GM19025 (cell line): ENCODE measurements around the gene PPM1M.

Experiments
- ATAC-seq: cut with Tn5 transposase; IDR thresholded peaks from one replicate; pipeline ENCODE4 v1.9.1; 2021; ENCODE audit warnings: mild to moderate bottlenecking, low read depth, moderate library complexity; ENCODE audit not compliant: unreplicated experiment

Gene PPM1M

DNA sequence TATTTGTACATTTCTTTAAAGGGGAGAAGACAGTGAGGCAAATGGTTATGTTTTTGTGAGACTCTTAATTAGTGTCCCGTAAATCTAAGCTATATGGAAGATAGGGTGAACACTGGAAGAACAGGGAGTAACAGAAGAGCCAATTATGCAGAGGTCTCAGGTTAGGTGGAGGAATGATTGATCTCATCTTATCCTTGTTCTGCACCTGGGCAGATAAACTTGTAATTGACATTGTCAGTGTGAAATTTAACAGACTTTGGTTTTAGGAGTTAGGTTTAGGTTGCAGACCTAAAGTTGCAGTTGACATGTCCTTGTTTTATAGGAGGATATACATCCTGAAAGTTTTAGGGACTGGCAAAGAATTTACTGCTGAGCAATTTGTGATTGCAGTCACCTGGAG is 3.5 kb upstream of the PPM1M start:
- ATAC-seq = no peak

DNA sequence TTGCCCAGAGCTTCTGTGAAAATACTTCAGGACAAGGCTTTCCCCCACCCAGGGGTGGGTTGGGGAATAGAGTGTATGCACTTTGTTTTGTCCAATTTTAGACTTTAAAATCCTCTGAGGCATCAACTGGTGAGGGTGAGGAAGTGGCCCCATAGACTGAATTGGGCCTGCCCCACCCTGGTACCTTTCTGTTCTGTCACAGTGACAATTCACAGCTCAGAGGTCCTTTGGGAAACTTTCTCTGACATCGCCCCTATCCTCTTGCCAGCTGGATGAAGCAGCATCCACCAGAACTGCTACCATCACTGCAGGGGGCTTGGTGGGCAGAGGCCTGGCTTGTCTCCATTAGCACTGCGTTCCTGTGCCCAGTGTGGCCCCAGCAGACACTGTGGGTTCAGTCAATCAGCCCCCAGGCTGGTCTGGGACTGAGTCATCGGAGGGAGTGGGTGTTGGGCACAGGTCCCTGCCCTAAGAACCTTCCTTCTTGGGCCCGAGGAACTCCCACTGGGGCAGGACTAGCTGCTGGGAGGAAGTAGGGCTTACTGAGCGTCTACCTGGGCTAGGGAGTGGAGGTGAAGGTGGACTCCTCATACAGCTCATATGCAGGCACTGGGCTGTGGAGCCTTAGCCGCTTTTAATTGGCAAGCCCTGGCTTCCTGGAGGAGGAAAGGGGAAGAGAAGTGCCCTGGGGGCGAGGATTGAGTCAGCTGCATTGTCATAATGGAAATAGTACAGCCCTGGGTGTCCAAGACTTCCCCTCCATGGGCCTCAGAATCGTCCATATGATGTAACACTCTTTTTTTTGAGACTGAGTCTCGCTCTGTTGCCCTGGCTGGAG is 1.5 kb upstream of the PPM1M start:
- ATAC-seq = no peak

DNA sequence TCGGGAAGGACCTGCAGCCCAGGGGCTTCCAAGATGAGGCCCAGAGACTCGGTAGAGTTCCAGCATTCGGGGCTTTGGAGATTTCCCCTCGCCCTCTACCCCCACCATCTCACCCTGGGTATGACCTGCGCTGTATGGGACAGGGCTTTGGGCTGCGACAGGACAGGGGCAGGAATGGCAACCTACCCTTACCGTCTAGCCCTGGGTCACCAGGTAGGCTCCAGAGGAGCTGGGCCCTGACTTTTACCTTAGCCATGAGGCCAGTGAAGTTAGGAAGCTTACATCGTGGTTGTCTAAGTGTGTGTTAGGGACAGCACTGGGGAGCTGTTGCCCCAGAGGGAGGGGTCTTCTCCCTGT is 683 bp downstream of the PPM1M start:
- no peak for ATAC-seq

DNA sequence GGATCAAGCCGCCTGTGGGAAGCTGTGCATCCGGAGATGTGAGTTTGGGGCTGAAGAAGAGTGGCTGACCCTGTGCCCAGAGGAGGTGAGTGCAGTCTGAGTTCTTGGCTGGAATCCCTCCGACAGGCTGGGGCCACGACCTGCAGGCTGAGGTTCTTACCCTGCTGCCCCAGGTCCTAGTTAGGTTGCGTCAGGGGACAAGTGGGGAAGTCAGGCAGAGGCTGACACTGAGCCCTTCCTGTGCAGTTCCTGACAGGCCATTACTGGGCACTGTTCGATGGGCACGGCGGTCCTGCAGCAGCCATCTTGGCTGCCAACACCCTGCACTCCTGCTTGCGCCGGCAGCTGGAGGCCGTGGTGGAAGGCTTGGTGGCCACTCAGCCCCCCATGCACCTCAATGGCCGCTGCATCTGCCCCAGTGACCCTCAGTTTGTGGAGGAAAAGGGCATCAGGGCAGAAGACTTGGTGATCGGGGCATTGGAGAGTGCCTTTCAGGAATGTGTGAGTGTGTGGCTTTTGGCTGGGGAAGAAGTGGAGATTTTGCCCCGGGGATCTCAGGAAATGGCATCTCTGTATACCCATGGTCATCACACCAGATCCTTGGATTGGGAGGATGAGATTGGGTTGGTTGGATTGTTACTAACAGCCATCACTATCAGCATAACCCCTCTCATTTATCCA is 1.3 kb downstream of the PPM1M start:
- ATAC-seq = no peak

DNA sequence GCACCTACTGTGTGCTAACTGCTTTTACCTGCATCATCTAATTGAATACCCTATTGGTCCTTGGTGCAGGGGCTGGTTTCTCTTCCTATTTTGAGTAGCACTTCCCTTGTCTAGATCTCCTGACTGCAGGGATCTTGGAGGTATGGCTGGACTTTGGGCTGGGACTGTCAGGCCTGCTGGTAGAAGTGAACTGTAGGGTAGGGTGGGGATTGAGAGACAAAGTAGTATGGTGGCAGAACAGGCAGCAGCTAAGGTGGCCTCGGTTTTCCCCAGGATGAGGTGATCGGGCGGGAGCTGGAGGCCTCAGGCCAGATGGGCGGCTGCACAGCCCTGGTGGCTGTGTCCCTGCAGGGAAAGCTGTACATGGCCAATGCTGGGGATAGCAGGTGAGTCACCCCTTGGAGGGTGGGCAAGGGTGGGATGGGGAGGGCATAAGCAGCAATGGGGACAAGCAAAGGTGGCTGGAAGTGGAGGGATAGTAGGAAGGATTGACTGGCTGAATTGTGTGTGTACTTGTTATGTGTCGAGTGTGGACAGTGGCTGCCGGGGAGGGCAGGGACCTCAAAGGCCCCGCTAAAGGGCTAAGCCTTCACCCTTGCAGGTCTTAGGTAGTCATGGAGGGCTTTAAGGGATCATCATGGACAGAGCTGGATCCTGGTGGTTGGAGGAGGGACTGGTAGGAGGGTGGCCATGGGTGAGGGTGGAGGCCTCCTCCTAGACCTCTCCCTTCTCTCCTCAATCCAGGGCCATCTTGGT is 2.0 kb downstream of the PPM1M start:
- ATAC-seq = no peak

DNA sequence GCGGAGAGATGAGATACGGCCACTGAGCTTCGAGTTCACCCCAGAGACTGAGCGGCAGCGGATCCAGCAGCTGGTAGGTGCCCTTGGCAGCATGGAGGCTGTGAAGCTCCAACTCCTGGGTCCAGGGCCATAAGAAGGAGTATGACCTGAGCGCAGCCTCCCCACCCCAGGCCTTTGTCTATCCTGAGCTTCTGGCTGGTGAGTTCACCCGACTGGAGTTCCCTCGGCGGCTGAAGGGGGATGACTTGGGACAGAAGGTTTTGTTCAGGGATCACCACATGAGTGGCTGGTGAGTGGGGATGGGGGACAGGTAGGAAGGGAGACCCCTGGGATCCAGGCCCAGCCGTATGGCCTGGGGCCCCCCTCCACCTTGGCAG is 2.6 kb downstream of the PPM1M start:
- no peak for ATAC-seq

DNA sequence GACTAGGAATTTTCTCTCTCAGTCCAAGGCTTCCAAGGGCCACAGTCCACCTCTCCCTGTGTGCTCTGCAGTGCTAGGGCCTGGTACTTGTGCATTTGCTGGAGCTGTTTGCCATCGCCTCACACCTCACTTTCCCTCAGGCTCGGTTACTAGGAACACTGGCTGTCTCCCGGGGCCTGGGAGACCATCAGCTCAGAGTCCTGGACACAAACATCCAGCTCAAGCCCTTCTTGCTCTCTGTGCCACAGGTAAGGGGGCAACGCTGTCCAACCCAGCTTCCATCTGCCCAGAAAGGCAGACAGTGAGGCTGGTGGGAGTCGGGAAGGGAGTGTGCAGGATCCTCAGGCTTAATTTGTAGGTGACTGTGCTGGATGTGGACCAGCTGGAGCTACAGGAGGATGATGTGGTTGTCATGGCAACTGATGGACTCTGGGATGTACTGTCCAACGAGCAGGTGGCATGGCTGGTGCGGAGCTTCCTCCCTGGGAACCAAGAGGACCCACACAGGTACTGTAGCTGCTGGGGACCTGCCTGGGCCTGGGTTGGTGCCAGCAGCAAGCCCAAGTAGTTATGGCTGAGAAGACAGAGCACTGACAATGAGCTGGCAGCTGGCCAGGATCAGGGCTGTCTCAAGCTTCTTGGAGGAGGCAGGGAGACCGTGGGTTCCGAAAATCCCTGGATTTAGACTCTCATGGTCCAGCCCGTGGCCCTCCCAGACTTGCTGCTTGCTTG is 3.4 kb downstream of the PPM1M start:
- no peak for ATAC-seq

DNA sequence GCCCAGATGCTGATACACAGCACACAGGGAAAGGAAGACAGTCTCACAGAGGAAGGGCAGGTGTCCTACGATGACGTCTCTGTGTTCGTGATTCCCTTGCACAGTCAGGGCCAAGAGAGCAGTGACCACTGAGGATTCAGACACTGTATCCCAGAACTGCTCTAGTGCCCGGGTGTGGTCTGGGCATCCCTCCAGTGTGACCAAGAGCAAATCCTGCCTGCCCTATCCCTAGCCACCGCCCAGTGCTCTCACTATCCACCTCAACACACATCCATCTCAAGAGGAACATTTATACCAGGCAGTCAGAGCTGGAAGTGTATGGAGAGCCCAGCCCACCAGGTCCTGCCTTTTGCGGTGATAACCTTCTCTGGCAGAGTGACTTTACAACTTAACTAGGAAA is 4.1 kb downstream of the PPM1M start:
- no peak for ATAC-seq

DNA sequence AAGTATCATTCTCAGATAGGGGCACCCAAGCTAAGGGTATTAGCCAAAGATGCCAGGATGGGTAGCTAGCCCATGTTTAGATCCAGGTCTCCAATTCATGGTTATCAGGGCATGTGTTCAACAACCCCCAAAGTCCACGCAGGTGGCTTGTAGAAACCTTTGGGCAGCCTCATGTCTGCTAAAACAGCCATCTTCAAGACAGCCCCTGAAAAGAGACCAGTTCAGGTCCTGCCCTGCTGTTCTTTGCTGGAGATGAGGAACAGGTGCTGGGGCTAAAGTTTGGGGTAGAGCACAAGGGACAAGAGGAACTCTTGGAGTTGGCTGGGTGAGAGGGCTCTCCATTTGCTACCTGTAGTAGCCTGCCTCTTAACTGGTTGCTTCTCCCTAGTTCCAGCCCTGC is 4.6 kb downstream of the PPM1M start:
- no peak for ATAC-seq

DNA sequence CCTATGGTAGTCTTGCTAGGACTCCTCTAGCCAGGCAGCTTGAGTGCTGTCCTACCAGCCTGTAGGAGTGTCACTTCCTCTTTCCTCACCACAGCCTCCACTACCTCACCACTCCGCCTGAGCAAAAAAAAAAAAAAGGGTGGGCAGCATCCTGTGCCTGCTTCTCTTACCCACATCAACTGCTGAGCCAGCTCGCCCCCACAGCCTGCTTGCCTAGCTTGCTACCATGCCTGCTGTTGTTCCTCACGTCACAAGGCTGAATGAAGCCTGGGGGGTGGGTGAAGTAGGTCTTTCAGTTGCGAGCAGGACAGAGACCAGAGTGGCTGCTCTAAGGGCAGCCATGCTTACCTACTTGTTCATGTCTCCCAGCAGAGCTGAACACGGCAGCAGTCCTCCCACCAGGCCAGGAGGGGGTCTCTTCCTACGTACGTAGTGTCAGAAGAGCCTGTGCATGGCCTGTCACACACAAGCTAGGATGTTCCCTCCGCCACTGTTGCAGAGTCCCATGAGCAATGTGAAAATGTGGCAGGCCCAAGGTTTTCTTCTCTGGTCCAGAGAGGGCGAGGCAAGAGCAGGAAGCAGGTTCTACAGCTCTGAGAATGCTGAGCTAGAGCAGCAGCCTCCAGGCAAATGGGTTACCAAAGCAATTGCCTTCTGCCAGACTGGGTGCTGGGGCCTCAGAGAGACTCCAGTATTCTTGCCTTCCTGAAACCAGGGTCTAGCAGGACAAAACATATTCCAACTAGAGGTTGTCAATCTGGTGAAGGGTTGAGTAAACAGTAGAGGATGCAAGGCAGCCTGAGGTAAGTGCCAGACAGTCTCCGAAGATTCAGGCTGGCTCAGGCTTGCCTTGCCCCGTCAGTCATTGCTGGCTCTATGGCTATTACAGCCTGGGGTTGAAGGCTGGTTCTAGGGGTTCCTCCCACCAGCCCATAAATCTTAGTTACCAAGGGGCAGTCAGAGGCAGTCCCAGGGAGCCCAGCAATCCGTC is 8.1 kb downstream of the PPM1M start:
- ATAC-seq = peak; percentile 88

DNA sequence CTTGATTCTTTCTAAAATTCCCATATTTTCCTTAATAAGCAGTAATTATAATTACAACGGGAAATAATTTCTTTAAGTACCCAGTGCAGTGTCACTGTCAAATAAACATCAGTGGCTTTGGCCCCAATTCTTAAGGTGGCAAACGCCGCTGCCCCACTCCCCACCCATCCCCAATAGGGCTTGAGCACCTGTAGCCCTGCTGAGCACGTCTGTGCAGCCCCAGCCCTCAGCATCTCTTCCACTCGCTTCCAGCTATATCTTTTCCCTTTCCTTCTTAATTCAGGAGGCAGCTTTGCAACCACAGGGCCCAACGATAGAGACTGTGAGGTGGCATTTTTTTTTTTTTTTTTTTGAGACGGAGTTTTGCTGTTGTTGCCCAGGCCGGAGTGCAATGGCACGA is 9.0 kb downstream of the PPM1M start:
- ATAC-seq = no peak

DNA sequence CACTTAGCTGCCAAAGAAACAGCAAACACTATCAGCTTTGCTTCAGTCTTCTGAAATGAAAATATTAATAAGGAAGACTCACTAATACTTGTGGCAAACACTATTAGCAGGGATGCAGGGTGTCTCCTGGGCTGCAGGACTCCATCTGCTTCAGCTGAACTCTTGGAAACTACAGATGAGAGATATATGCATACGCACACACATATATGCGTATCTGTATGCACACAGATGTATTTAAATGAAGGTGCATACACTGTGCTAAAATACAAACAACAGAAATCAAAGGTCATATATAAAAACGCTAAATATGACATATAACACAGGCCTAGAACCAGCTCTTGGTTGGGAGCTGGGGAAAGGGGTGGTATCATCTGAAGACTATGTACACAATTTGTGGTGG is 10.6 kb downstream of the PPM1M start:
- no peak for ATAC-seq

DNA sequence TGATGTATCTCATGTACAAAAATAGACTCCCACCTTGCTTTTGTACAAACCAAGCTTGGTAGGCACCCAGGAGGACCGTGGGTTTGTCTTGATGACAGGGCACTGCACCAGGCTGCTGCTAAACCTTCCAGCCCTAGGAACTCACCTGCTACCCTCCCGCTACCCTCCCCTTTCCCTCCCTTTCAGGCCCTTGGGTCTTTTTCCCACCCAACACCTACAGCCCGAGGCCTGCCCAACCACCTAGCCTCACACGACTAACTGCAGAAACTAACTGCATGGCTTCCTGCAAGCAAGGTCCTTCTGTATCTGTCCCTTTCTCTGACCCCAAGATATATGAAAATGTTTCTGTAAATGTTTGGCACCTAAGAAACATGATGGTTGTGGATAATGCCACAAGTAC is 11.1 kb downstream of the PPM1M start:
- no peak for ATAC-seq

DNA sequence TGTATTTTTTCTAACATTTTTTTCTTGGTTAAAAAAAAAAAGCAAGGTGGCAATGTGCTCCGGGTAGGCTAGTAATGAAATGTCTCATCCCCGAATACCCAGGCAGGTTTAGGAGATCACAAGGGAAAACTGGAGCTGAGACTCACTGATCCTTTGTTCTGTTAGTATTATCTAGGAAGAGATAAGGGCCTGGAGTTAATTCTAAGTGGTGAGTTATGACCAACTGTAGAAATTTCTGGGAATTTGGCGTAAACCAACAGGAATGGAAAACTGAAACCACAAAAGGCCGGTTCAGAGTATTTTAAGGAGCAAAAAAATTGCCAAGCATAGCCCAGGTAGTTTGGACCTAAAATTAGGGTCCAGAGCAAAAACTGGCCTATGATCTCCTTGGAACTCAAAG is 12.4 kb downstream of the PPM1M start:
- no peak for ATAC-seq

DNA sequence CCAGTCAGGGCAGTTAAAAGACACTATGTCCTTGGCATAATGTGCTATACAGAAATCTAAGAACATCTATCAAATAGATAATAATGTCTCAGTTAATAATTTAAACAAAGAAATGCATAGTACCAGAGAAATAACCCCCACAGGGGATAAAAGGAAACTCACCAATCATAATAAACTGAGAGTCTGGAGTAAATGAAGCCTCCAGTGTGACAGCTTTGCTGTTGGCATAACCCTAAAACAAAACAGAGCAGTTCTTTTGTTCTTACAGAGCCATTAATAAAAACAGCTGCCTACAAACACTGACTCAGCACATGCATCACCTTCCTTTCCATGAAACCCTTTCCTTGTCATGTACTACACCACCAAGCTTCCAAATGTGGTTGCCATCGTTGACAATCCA is 13.5 kb downstream of the PPM1M start:
- no peak for ATAC-seq

DNA sequence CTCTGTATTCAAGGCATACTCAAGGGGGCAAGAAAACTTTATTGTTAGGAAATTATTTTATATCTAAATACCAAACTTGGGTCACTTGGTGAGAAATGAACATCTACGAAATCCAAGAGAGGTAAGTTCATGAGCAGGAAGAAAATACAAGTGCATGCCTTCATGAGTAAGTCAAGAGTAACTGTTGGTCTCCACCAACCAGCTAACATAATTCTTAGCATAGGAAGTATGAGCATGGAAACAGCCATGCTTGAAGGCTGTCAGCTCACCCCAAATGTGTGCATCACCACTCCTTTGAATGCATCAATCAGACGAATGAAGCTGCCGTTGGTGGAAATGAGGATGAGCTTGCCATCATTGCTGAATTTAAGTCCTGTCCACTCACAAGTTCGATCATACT is 13.9 kb downstream of the PPM1M start:
- ATAC-seq = no peak

DNA sequence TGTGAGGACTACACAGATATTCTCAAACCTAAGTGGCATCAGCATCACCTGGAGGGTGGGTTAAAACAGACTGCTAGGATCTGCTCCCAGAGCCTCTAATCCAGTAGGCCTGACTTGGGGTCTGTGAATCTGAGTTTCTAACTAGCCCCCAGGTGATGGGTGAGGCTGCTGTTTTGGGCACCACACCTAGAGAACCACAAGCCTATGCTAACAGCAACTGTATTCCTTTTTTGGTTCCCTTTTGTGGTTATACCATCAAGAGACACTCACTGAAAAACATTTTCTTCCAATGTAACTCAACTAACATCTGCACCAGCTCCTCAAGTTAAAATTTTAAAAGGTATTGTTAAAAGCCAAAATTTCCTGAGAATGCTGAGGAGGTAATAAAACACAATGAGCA is 16.9 kb downstream of the PPM1M start:
- ATAC-seq = no peak

DNA sequence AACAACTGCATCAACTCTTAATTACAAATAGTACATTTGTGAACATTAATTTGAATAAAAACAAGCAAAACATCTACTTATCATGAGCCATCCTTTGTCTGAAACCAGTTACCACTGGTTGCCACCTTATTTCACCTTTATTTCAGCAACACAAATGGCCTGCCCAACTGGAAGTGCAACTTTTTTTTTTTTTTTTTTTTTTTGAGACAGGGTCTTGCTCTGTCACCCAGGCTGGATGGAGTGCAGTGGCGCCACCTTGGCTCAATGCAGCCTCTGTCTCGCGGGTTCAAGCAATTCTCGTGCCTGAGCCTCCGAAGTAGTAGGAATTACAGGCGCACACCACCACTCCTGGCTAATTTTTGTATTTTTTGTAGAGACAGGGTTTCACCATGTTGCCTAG is 19.8 kb downstream of the PPM1M start:
- ATAC-seq = no peak

DNA sequence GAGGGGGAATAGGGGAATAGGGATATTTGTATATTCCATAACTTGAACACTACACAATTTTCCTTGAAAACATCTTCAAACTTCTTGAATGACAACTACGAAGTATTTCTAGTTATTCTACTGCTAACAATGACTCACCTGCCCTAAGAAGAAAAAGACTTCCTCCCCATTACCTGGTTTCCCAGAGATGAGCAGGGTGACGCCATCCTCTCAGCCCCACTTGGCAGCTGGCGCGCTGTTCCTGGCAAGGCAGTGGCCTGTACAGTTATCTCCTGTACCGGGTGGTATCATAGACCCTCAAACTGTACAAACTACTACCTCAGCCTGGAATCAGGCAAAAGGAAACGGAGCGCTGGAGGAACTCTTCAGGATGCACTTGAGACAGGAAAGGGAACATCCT is 22.5 kb downstream of the PPM1M start:
- ATAC-seq = no peak

DNA sequence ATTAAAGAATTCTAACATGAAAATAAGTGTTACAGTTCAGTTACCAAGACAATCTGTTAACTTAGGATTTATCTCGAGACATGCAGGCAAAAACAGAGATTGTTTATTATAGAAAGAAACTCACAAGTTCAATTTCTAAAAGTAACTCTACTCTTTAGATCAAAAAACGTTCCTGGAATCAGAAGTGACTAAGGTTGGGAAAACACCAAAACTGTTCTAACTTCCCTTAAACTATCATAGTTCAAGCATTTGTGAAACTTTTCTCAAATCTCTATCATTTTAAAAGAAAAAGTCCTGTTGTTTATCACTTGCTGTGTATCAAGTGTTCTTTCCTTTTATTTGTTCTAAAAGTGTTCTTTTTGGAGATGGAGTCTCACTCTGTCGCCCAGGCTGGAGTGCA is 24.2 kb downstream of the PPM1M start:
- ATAC-seq = no peak
